GOT3 (cell line): ENCODE results near the gene TUBA1A.
A peak's percentile ranks its signal among the peaks of the same experiment; 100 is the strongest.
"Not testable (repeated sequence)": the region's sequence is repeated elsewhere in the genome, so short reads cannot be mapped to it uniquely, and the experiment has no call there.

Source experiments
- DNase-seq: peaks from one replicate; lab custom pipeline; 2025; ENCODE audit warnings: mixed read lengths; lab: John Stamatoyannopoulos, UW

The TUBA1A gene

DNA sequence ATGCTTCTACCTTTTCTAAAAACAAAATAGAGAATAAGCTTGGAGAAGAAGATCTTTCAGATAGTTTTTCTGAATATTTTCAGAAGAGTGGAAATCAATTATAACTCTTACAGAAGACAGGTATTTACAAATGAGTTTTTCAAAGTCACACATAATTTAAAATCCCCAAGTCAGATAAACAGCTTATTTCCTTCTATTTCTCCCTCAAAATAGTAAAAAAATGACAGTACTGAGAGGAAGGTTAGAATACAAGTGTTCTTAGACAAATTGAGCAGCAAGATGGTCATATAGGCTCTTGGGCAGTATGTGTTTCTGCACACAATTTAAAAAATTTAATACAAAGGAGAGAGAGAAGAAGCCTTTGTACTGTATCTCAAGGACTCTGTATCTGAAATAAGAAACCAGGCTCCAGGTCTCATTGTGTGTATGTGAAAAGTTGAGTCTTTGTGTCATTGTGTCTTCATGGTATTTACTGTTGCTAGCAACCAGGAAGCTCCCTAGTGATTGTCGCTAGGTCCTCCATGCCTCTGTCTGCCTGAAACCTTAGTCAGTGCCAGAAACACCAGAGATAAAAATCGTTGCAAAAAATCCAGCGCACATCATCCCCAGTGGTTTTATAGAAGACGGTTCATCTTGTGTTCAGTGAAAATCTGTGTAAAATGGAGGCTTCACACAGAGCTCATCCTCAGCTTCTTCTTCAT lies 12.9 kb upstream of the TUBA1A start:
- DNase-seq: no peak

DNA sequence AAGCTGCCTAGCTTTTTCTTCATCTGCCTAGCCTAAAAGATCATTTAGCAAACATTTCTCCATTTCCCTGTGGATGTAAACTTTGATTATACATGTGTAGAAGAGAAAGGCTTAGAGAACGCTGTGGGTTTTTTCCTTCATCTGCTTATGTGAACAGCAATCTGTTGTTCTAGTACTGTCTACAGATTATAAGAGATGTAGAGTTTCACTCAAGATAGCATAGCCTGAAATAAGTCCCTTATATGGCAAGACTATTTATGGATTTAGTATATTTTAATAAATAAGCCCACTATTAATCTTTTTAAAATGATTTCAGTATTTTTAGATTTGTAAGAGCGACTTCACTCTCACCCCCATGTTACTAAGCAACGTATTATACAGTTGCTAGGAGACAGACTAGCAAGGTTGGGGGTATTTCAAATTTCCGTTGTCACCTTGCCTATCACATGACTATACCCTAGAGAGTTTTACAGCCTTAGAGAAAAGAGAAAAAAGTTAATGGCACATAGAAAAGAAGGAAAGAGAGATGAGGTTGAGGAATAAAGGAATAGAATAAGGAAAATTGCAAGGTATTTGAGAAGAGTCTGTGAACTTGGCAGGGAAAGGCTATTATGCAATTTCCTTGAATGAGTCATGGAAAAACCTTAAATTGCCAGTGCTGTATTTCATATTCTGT lies 12.2 kb upstream of the TUBA1A start:
- DNase-seq: no peak

DNA sequence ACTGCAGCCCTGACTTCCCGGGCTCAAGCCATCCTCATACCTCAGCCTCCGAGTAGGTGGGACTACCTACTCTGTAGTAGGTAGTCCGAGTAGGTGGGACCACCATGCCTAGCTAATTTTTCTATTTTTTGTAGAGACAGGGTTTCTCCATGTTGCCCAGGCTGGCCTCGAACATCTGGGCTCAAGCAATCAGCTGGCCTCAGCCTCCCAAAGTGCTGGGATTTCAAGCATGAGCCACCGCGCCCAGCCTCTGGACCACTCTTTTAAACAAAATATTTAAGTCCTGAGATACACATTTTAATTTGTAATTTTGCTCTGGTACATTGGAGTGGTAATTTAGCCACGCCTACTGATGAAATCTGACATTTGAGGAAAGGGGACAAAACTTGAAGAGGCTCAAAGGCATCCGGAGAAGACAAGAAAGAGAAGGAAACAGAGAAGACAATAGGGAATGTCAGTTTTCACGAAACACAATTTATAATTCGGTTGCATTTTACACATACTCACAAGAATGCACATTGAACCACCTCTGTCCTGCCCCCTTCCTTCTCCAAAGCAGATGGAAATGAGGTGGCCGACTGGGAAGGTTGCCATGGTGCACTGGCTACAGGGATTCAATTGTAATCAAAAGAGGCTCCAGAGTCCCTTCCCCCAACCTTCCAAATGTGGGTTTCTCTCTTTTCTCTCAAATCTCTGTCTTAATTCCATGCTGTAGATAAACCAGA lies 9.7 kb upstream of the TUBA1A start:
- DNase-seq: peak; percentile 90

DNA sequence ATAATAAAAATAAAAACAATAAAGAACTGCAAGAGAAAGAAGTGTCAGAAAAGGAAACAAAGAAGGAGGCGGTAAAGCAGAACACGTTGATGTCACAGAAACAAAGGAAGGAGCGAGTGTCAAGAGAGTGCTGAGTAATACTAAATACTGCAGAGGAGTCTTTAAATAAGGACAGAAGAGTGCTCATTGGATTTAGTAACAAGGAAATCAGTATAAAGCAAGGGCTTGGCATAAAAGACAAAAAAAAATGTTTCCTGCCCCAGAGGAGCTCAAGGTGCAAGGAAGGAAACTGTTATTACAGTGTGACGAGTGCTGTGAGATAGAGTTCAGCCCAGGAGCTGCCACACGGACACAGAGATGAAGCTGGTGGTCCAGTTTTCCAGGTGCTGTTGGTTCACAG lies 8.4 kb upstream of the TUBA1A start:
- no peak for DNase-seq

DNA sequence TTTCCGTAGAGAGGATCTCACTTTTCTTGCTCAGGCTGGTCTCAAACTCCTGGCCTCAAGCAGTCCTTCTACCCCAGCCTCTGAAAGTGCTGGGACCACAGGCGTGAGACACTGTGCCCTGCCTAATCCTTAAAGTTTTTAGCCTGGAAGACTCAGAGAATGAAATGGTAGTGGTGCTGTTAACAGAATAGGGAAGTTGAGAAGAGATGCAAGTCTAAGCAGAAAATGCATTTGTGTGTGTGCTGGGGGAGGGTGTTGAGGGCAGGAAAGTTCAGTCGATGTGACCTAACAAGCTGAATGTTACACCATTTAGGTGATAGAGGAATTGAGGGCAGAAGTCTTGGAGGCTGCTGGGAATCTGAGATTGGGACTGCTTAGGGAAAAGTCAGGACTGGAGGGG lies 6.9 kb upstream of the TUBA1A start:
- DNase-seq: no peak

DNA sequence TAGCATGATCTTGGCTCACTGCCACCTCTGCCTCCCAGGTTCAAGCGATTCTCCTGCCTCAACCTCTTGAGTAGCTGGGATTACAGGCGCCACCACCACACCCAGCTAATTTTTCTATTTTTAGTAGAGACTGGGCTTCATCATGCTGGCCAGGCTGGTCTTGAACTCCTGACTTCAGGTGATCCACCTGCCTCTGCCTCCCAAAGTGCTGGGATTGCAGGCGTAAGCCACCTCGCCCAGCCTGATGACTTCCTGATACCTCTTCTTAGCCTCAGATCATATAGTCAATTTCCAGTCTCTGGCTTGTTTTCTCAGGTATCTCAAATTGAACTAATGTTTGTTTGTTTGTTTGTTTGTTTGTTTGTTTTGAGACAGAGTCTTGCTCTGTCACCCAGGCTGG lies 4.9 kb upstream of the TUBA1A start:
- DNase-seq: not testable (repeated sequence)

DNA sequence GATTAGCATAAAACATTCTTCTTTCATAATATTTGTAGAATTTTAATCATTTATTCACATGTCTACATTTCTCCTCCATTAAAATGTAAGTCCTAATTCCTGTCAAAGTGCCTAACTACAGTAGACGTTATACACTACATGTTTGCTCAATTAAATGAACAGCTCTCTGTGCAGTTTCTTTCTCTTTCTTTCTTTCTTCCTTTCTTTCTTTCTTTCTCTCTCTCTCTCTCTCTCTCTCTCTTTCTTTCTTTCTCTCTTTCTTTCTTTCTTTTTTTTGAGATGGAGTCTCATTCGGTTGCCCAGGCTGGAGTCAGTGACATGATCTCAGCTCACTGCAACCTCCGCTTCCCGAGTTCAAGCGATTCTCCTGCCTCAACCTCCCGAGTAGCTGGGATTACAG lies 2.6 kb upstream of the TUBA1A start:
- not testable (repeated sequence) for DNase-seq

DNA sequence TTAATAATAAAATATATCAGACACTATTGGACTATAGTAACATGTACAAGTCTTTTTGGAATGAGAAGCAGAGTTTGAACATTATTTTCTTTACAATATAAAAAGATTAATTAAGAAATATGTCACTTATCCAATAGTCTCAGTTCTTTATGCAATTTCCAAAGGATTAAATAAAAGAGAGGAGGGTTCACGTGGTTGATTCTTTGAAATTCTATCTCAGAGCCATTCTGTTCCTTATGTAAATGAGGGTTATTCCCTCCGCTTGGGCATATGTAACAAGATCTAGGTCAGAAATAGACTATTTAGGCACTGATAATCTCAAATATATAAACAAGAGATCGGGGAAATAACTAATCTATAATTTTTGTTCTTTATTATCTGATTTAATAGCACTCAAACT lies 2.1 kb upstream of the TUBA1A start:
- DNase-seq: no peak

DNA sequence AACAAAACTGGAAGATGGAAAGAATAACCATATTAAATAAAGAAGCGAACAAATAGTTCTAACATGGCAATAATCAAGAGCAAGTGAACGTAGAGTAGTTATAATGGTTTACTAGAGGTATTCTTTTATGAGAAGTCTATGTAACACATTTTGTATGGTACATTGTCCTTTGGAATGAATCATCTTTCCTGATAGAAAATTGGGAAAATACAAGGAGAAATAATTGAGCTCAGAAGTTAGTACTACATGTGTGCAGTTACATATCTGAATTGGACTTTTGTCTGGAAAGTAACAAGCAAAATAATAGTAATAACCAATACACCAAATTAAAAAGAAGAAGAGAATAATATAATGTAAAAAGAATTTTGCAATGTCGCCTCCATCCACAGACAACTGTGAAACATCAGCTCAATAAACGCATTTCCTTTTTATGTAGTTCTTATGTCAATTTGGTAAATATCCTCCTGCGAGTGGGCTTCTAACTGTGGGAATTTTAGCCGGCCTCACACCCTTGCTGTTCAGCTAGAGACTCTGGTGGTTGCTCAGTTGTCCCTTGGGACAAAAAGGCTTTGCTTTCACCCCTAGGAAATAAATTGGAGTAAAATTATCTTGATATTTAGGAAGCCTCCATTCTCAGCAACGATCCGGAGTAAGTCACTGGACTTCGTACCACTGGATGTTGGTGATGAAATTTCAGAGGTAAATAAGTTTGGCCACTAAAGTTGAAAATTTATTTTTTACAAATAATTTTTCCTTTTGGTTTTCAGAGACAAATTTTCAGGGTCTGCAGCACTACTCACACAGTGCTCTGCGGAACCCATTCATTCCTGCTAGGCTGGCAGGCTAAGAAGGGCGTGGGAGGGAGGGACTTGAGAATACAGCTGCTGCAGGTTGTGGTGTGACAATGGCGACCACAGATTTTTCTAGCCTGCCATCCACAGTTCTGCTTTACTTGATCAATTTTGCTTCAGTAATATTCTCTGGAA lies 1.1 kb upstream of the TUBA1A start:
- DNase-seq: no peak

DNA sequence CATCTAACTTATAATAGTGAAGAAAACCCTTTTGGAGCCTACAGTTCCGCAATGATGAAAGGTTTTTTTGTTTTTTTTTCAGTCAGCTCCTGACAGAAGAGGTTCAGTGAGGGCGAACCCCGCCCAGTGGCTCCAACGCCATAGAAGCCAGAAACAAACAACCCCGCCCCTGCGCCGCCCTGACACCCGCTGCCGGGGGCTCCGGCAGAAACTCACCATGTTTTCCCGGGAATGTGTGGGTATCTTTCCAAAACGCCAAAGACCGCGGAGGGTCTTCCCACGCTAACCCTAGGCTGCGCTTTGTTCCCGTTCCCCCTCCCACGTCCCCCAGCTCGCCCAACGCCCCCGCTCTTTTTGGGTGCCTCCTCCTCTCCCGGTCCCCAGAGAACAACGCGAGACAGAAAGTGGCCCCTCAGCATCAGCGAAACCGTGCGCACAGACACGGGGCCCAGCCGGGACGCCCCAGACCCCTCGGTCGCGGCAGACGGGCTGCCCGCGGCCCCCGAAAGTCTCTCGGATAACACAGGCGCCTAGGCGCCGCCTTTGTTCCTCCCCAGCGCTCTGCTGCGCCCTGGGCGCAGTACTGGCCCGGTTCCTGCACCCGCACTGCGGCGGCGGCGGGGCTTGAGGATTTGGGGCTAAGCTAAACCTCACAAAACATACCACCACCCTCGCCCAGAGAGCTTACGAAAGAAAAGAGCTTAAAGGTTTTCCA lies 522 bp downstream of the TUBA1A start:
- DNase-seq: no peak

DNA sequence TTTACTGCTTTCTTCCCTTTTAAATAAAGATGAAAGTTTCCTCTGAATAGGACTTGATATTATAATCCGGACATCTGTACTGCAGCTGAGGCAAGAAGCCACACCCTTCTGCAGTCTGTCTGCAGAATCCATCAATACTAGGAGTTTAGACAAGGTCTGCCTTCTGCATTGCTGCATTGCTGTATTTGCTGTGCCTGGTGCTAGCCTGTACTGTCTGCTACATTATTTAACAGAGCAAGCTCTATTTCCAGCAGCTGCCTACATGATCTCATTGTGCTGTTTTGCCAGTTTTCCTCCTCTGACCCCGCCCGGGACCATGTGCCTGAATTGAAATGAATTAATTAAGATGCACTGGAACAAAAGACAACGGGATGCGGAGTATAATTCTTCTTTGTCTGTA lies 1.7 kb downstream of the TUBA1A start:
- no peak for DNase-seq

DNA sequence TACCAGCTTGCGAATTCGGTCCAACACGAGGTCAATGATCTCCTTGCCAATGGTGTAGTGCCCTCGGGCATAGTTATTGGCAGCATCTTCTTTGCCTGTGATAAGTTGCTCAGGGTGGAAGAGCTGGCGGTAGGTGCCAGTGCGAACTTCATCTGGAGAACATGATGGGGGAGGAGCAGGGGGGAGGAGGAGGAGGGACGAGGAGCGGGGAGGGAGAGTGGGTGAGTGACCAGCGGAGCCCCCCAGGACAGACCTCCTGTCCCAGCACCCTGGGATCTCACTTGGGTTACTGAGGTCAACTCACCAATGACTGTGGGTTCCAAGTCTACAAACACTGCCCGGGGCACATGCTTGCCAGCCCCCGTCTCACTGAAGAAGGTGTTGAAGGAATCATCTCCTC lies 2.6 kb downstream of the TUBA1A start:
- DNase-seq: not testable (repeated sequence)

DNA sequence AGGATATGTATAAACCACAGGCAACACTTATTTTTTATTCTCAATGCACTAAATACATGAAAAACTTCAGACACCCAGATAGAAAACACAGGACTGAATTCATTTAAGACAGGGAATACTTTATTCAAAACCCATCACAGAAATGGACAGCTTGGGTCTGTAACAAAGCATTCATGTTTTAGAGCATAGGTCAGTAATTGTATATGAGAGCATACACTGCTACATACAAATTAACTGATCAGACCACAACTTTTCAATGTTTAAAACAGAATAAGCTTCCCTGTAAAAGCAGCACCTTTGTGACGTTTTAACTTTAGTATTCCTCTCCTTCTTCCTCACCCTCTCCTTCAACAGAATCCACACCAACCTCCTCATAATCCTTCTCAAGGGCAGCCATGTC lies 4.2 kb downstream of the TUBA1A start:
- DNase-seq: not testable (repeated sequence)

DNA sequence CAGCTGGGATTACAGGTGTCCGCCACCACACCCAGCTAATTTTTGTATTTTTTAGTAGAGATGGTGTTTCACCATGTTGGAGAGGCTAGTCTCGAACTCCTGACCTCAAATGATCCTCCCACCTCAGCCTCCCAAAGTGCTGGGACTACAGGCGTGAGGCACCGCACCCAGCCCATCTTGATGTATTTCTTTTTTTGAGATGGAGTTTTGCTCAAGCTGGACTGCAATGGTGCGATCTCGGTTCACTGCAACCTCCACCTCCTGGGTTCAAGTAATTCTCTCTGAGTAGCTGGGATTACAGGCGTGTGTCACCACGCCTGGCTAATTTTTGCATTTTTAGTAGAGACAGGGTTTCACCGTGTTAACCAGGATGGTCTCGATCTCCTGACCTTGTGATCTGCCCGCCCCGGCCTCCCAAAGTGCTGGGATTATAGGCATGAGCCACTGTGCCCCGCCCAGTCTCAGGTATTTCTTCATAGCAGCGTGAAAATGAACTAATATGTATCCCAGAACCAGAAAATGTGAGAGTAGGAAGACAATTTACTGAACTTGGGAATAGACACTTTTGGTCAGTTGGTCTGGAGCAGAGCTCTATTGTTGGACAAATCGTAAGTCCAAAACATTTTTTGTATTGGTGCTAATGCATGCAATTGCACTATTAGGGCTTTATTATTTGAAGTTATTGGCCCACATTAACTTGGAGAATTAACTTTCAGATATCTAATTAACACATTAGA lies 5.5 kb downstream of the TUBA1A start:
- not testable (repeated sequence) for DNase-seq

DNA sequence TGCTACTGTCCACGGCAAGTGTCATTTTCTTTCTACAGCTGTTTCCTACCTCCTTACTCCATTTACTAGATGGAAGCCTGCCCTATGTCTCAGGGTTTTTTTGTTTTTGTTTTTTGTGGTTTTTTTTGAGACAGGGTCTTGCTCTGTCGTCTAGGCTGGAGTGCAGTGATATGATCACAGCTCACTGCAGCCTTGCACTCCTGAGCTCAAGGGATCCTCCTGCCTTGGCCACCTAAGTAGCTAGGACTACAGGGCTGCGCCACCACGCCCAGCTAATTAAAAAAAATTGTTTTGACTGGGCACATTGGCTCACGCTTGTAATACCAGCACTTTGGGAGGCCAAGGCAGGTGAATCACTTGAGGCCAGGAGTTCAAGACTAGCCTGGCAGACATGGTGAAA lies 14.7 kb downstream of the TUBA1A start:
- DNase-seq: no peak

DNA sequence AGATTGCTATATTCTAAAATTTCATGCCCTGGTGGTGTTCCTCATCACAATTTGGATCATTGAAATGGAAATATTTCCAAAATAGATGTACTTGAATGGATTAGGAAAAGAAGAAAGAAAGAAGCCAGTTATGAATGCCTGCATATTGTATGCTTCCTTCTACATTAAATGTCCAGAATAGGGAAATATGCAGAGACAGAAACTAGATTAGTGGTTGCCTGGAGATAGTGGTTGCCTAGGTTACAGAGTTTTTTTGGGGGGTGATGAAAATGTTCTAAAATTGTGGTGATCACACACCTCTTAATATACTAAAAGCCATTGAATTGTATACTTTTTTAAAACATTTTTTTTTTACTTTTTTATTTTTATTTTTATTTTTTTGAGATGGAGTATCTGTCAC lies 18.0 kb downstream of the TUBA1A start:
- no peak for DNase-seq

DNA sequence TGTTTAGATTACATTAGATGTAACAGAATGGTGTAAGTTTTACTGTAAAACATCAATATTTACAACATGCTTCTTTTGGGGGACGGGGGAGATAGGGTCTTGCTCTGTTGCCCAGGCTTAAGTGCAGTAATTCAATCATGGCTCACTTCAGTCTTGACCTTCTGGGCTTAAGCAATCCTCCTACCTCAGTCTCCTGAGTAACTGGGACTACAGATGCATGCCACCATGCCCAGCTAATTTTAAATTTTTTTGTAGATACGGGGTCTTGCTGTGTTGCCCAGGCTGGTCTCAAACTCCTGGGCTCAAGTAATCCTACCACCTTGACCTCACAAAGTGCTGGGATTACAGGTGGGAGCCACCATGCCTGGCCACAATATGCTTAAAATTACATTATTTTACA lies 23.8 kb downstream of the TUBA1A start:
- no peak for DNase-seq

DNA sequence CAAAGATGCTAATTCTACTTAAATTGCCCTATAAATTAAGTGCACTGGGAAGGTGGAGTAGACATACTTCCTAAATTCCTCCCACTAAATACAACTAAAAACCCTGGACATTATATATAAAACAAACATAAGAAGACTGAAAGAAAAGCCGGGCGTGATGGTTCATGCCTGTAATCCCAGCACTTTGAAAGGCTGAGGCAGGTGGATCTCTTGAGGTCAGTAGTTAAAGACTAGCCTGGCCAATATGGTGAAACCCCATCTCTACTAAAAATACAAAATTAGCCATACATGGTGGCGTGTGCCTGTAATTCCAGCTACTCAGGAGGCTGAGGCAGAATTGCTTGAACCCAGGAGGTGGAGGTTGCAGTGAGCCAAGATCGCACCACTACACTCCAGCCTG lies 27.0 kb downstream of the TUBA1A start:
- not testable (repeated sequence) for DNase-seq

DNA sequence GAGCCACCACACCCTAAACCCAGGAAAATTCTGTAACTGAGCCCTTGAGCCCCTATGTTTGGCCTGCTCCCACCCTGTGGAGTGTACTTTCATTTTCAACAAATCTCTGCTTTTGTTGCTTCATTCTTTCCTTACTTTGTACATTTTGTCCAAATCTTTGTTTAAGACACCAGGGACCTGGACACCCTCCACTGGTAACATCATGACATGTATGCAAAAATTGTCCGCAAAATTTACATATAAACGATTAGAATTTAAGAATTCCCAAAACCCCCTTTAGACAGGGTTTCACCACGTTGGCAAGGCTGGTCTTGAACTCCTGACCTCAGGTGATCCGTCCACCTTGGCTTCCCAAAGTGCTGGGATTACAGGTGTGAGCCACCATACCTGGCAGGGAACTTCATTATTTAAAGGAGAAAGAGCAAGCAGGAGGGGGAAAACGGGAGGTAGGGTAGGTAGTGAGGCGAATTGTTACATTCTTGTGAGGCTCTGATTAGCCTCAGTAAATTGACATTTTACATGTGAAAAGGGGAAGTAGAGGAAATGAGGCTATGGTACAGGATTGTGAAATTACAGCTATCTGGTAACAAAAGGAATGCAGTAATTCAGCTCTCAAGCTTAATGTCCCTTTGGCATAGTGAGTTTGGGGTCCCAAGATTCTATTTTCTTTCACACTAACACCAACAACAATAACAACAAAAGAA lies 27.6 kb downstream of the TUBA1A start:
- DNase-seq: no peak

DNA sequence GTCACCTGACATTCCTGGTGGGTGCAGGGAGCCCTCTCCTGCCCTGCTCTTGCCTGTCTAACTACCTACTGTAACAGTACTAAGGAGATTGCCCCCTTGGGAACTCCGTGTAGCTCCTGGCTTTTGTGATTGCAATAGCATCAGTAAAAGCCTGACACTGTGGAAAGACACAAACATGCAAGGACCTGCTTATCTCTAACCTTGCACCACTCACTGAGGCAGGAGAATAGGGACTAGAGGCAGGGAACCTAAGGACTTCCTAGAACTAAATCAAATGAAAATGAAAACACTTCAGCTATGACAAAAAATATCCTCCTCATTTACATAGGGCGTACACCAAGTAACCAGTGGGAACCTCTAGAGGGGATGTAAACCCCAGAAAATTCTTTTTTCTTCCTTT lies 28.5 kb downstream of the TUBA1A start:
- no peak for DNase-seq
